Activated naive CD8-positive, alpha-beta T cell treated with anti-CD3 and anti-CD28 coated beads, Interleukin-2, amount 10 ng/mL, durations not matched to agents 7 days and 5 days (primary cell): ENCODE measurements around the gene FRMPD1. TPM values are rescaled to one million over a fixed set of nuclear protein-coding genes. Genes with fewer than 3 reads are reported as not detected.

Experiments used
- ATAC-seq: fragments of 150-1000 bp; cut with Tn5 transposase; one replicate; pipeline ENCODE4 v1.10.0; 2021; ENCODE audit warnings: low read depth, moderate library complexity
- POLR2A ChIA-PET: fragments of 350-600 bp; sonication (Branson Sonifier 250); formaldehyde crosslinking; loops from one replicate; lab custom pipeline; 2021; ENCODE audit warnings: antibody characterized with exemption; lab: Charles Lee
- DNase-seq: peaks from one replicate; pipeline ENCODE4 v3.0.0; 2021
- H3K27ac Mint-ChIP-seq: one replicate; pipeline ENCODE4 v1.8.0; 2022; ENCODE audit warnings: mild to moderate bottlenecking, mixed read lengths
- H3K27me3 Mint-ChIP-seq: one replicate; pipeline ENCODE4 v1.8.0; 2022; ENCODE audit warnings: mild to moderate bottlenecking, moderate library complexity, mixed read lengths
- H3K36me3 Mint-ChIP-seq: one replicate; pipeline ENCODE4 v1.8.0; 2021; ENCODE audit warnings: mild to moderate bottlenecking, mixed read lengths
- H3K4me1 Mint-ChIP-seq: one replicate; pipeline ENCODE4 v1.8.0; 2021; ENCODE audit warnings: mixed read lengths
- H3K4me3 Mint-ChIP-seq: one replicate; pipeline ENCODE4 v1.8.0; 2022; ENCODE audit warnings: mild to moderate bottlenecking, moderate library complexity, mixed read lengths
- H3K9me3 Mint-ChIP-seq: one replicate; pipeline ENCODE4 v1.8.0; 2021; ENCODE audit warnings: mixed read lengths
- total RNA-seq, 2 experiments: library from RNA; stranded (reverse); gene quantifications; one replicate each; pipeline ENCODE4 v1.2.3, GENCODE V29; 2021

Gene FRMPD1
- total RNA-seq, 2 experiments from 2014 or later = not detected

GRCh38 chr9:37706290-37706689 lies 55.5 kb downstream of the FRMPD1 start:
- H3K27me3 Mint-ChIP-seq = peaks cover 22% of the 10 kb centered on the region

DNA sequence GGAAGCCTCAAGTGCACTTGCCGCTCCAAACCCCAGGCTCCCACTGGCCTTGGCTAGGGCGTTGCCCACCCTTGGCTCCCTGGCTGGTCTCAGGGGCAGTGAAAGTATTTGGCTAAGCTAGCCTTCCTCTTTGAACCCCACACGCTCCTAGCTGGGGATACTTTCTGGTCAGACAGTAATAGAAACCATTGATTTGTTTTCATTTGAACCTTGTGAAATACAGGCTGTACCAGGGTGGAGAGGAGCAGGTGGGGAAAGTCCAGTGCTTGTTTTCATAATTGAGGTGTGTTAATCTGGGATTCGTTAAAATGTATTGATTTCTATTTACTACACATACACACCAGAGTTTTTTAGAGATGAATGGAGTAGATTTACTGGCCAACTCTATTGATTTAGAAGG lies 57.0 kb downstream of the FRMPD1 start:
- Mint-ChIP-seq H3K4me1 (no peaks in the 10 kb centered on the region), H3K27me3 (peaks cover 21% of the 10 kb centered on the region), H3K27ac (no peak overlapping the region), H3K9me3 (no peaks in the 10 kb centered on the region), H3K36me3 (no peaks in the 10 kb centered on the region), H3K4me3 (no peak overlapping the region)
- POLR2A ChIA-PET = no interaction called here
- ATAC-seq = no peak
- DNase-seq = no peak

More at GRCh38 chr9:37706290-37706689, 55.5 kb downstream of the FRMPD1 start:
- H3K4me3 Mint-ChIP-seq = no peak overlapping the region
- H3K9me3 Mint-ChIP-seq = no peaks in the 10 kb centered on the region
- H3K36me3 Mint-ChIP-seq = no peaks in the 10 kb centered on the region
- H3K4me1 Mint-ChIP-seq = no peaks in the 10 kb centered on the region
- no peak for DNase-seq
- no peak overlapping the region for H3K27ac Mint-ChIP-seq
- POLR2A ChIA-PET = no interaction called here
- ATAC-seq = no peak

- Mint-ChIP-seq H3K4me1 (no peaks in the 10 kb centered on the region), H3K36me3 (no peaks in the 10 kb centered on the region), H3K27me3 (peaks cover 21% of the 10 kb centered on the region), H3K4me3 (no peak overlapping the region), H3K27ac (no peak overlapping the region), H3K9me3 (no peaks in the 10 kb centered on the region)
- no peak for DNase-seq
- POLR2A ChIA-PET = no interaction called here
- no peak for ATAC-seq
These were observed 59.3 kb downstream of the FRMPD1 start for GRCh38 chr9:37710046-37710445.

DNA sequence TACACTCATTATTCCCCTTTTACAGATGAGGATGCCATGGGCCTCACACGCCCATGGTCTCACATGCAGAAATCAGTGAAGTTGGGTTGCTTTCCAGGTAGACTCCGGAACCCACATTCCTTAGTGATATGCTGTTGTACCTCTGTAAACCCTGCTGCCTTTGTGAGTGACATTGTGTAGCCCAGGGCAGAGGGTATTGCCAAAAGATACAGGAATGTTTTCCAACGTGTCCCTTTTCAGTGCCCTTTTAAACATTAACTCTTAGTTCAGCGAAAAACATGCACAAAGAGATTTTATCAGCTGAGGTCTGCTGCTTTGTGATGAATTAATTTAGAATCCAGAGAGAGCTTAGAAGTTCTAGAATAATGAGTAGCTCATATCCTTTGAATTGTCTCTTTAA lies 64.5 kb downstream of the FRMPD1 start:
- POLR2A ChIA-PET = no interaction called here
- Mint-ChIP-seq H3K27me3 (peaks cover 9% of the 10 kb centered on the region), H3K4me3 (no peak overlapping the region), H3K36me3 (no peaks in the 10 kb centered on the region), H3K4me1 (no peaks in the 10 kb centered on the region), H3K27ac (no peak overlapping the region), H3K9me3 (no peaks in the 10 kb centered on the region)
- ATAC-seq (no peak), DNase-seq (no peak)

GRCh38 chr9:37715991-37716505 lies 65.3 kb downstream of the FRMPD1 start:
- POLR2A ChIA-PET = no interaction called here
- DNase-seq (no peak), ATAC-seq (no peak)
- Mint-ChIP-seq H3K27ac (no peak overlapping the region), H3K36me3 (no peaks in the 10 kb centered on the region), H3K9me3 (no peaks in the 10 kb centered on the region), H3K4me1 (no peaks in the 10 kb centered on the region), H3K4me3 (no peak overlapping the region), H3K27me3 (peaks cover 9% of the 10 kb centered on the region)

DNA sequence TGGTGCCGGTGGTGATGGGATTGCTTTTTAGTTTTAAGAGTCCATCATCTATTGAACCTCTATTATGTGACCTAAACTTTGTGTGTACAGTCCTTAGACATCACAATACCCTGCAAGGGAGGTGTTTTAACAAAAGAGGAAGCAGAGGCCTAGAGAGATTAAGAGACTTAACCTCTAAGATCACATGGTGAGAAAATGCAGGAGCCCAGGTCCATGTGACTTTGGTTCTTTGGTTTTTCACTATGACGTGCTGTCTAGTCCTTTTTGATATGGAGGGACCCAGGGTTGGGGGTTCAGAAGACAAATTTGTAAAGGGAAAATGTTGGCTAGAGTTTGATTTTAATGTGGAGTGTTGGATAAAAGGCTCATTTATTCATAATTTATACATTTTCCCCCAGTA lies 68.8 kb downstream of the FRMPD1 start:
- no peaks in the 10 kb centered on the region for H3K4me1 Mint-ChIP-seq
- H3K27ac Mint-ChIP-seq = no peak overlapping the region
- H3K9me3 Mint-ChIP-seq = no peaks in the 10 kb centered on the region
- DNase-seq = no peak
- H3K27me3 Mint-ChIP-seq = no peaks in the 10 kb centered on the region
- POLR2A ChIA-PET = no interaction called here
- no peaks in the 10 kb centered on the region for H3K36me3 Mint-ChIP-seq
- ATAC-seq = no peak
- H3K4me3 Mint-ChIP-seq = no peak overlapping the region

- Mint-ChIP-seq H3K27ac (no peak overlapping the region), H3K36me3 (no peaks in the 10 kb centered on the region), H3K4me3 (no peak overlapping the region), H3K9me3 (no peaks in the 10 kb centered on the region), H3K27me3 (peaks cover 13% of the 10 kb centered on the region), H3K4me1 (no peaks in the 10 kb centered on the region)
- no peak for DNase-seq
- POLR2A ChIA-PET = no interaction called here
- no peak for ATAC-seq
These were observed 76.3 kb downstream of the FRMPD1 start for GRCh38 chr9:37727013-37727412.

DNA sequence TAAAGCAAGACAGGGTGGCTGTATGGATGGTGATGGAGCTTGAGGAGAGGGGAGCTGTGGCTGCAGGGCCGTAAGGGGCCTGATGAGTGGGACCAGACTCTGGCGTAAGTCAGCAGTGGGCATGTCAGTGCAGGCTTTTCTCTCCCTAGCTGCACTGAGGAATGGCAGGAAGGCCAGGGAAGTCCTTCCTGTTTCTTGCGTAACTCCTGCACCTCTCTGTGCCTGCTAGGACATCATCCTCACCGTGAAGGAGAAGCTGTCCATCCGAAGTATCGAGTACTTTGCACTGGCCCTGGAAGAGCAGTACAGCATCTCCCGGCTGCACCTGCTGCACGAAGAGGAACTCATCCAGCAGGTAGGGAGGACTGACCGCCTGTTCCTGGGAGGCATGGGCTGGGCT lies 78.7 kb downstream of the FRMPD1 start:
- Mint-ChIP-seq H3K9me3 (no peaks in the 10 kb centered on the region), H3K4me3 (no peak overlapping the region), H3K27ac (no peak overlapping the region), H3K4me1 (no peaks in the 10 kb centered on the region), H3K27me3 (peaks cover 13% of the 10 kb centered on the region), H3K36me3 (no peaks in the 10 kb centered on the region)
- DNase-seq (no peak), ATAC-seq (no peak)
- POLR2A ChIA-PET = no interaction called here

DNA sequence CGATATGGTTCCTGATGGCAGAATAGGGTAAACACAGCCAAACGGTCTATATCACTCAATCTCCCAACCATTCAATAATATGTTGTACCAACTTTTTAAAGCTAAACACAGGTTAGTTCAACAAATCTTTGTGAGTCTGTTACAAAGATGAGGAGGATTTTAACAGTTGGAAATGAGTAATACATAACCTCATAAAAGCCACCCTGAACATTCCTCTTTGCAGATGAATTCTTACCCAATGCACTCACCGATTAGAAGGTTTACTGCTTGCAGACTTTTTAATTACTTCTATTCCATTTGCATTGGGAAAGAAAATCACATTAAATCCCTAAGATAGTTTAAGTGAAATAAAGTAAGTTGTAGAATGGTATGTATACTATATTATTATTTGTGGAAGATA lies 79.5 kb downstream of the FRMPD1 start:
- H3K36me3 Mint-ChIP-seq = no peaks in the 10 kb centered on the region
- POLR2A ChIA-PET = no interaction called here

GRCh38 chr9:37730839-37731238 lies 80.1 kb downstream of the FRMPD1 start:
- H3K4me1 Mint-ChIP-seq = no peaks in the 10 kb centered on the region
- peaks cover 13% of the 10 kb centered on the region for H3K27me3 Mint-ChIP-seq
- POLR2A ChIA-PET = no interaction called here

More for the DNA sequence above, 79.5 kb downstream of the FRMPD1 start:
- DNase-seq (no peak), ATAC-seq (no peak)
- Mint-ChIP-seq H3K4me3 (no peak overlapping the region), H3K27me3 (peaks cover 13% of the 10 kb centered on the region), H3K4me1 (no peaks in the 10 kb centered on the region), H3K27ac (no peak overlapping the region), H3K9me3 (no peaks in the 10 kb centered on the region)

DNA sequence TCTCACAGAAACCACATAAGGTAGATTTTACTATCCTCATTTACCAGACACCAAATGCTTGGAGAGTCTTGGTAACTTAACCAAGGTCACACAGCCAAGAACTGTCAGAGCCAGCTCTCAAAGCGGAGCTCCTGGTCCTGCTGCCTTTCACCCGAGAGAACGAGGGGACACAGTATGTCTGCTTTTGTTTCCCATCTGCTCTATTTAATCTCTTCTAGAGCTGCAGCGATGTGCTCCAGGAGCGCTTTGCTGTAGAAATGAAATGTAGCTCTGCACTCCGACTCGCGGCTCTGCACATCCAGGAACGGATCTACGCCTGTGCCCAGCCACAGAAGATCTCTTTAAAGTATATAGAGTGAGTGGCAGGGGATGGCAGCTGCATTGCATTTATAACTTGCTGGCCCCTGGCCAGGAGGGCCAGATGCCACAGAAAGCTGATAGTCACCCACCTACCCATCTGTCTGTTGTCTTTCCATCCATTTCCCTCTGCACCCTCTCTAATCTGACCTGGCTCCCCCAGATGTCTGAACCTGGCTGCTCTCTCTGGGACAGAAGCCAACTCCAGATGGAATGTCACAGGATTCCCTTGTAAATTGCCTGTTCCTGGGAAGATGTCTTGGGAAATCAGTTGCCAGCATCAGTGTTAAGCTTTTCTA lies 81.5 kb downstream of the FRMPD1 start:
- POLR2A ChIA-PET = interaction anchor here (0.6 kb wide), 1 partner anchor 65 kb away, joined by 5 read pairs; no protein-coding TSS in a partner anchor
- no peak for ATAC-seq
- Mint-ChIP-seq H3K9me3 (no peaks in the 10 kb centered on the region), H3K27ac (no peak overlapping the region), H3K4me1 (no peaks in the 10 kb centered on the region), H3K36me3 (no peaks in the 10 kb centered on the region), H3K27me3 (peaks cover 9% of the 10 kb centered on the region), H3K4me3 (no peak overlapping the region)
- no peak for DNase-seq

More at GRCh38 chr9:37730839-37731238, 80.1 kb downstream of the FRMPD1 start:
- DNase-seq = no peak
- H3K9me3 Mint-ChIP-seq = no peaks in the 10 kb centered on the region
- ATAC-seq = no peak
- no peak overlapping the region for H3K27ac Mint-ChIP-seq
- H3K4me3 Mint-ChIP-seq = no peak overlapping the region
- no peaks in the 10 kb centered on the region for H3K36me3 Mint-ChIP-seq

DNA sequence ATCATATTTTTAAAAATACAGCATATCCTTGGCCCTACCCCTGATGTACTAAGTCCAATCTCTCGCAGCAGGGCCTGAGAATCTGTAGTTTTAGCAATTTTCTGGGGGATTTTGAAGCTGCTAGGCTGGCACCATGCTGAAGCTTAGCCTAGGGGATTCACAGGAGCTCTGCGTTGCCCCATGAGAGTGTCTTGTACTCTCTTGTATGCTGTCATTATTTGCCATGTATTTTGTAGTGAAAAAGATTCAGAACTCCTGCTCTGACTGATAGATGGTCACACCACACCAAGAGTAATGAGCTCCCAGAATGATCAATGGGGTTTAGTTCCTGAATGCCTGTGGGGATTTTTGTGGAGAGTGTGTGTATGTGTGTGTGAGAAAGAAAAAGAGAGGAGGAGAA lies 82.2 kb downstream of the FRMPD1 start:
- no peak for DNase-seq
- POLR2A ChIA-PET = interaction anchor here (0.6 kb wide), 1 partner anchor 141 kb away, joined by 3 read pairs; the partner anchor contains the start of gene TOMM5
- H3K36me3 Mint-ChIP-seq = no peaks in the 10 kb centered on the region
- no peaks in the 10 kb centered on the region for H3K9me3 Mint-ChIP-seq
- no peak for ATAC-seq
- no peak overlapping the region for H3K4me3 Mint-ChIP-seq
- H3K27ac Mint-ChIP-seq = no peak overlapping the region
- H3K4me1 Mint-ChIP-seq = no peaks in the 10 kb centered on the region
- peaks cover 9% of the 10 kb centered on the region for H3K27me3 Mint-ChIP-seq

DNA sequence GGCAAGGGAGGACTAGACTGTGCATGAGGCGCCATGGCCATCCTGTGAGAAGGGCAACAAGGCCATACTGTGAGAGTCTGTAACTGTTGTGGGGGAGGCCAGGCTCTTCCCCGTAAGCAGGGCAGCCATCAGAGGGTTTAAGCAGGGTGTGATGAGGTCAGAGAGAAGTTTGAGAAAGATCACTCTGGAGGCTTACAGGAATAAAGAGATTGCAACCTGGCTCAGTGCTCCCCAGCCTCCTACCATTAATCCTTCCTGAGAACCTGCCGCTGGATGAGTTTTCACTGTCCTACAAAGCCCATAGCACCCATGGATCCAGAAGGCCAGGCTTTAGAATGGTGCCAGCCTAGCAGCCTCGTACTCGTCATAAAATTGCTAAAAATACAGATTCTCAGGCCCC lies 88.5 kb downstream of the FRMPD1 start:
- no peak overlapping the region for H3K4me3 Mint-ChIP-seq
- H3K36me3 Mint-ChIP-seq = no peaks in the 10 kb centered on the region

GRCh38 chr9:37740128-37740527 lies 89.4 kb downstream of the FRMPD1 start:
- ATAC-seq (no peak), DNase-seq (no peak)
- Mint-ChIP-seq H3K4me1 (no peaks in the 10 kb centered on the region), H3K9me3 (no peaks in the 10 kb centered on the region), H3K4me3 (no peak overlapping the region), H3K27ac (no peak overlapping the region), H3K36me3 (no peaks in the 10 kb centered on the region), H3K27me3 (no peaks in the 10 kb centered on the region)
- POLR2A ChIA-PET = no interaction called here

More for the DNA sequence above, 88.5 kb downstream of the FRMPD1 start:
- POLR2A ChIA-PET = no interaction called here
- no peaks in the 10 kb centered on the region for H3K4me1 Mint-ChIP-seq
- H3K27me3 Mint-ChIP-seq = no peaks in the 10 kb centered on the region
- ATAC-seq (no peak), DNase-seq (no peak)
- H3K27ac Mint-ChIP-seq = no peak overlapping the region
- H3K9me3 Mint-ChIP-seq = no peaks in the 10 kb centered on the region
